Neural cell (in vitro differentiated cells): Measurements from ENCODE around the gene WWC2. TPM values are rescaled to one million over a fixed set of nuclear protein-coding genes. Genes with fewer than 3 reads are reported as not detected.

Experiments
- H2AFZ ChIP-seq: fragments of 200-600, 300-800 bp; sonication (generic), shearing (Covaris generic); 2 replicates; pipeline ENCODE4 v1.6.0; 2014; ENCODE audit warnings: low read depth, mild to moderate bottlenecking, antibody characterized with exemption, low read length, moderate library complexity
- H3F3A ChIP-seq: fragments of 200-600 bp; shearing (Covaris generic); 2 replicates; pipeline ENCODE4 v1.6.1; 2016; ENCODE audit warnings: mild to moderate bottlenecking, moderate library complexity, mixed read lengths, antibody characterized with exemption, low read length; ENCODE audit not compliant: insufficient read depth, poor library complexity, severe bottlenecking
- H3K27ac ChIP-seq: fragments of 200-600, 300-800 bp; sonication (generic), shearing (Covaris generic); 2 replicates; pipeline ENCODE4 v1.5.1; 2014; ENCODE audit warnings: mild to moderate bottlenecking, low read length, moderate library complexity
- H3K27me3 ChIP-seq: fragments of 300-800, 200-600 bp; sonication (generic), shearing (Covaris generic); 2 replicates; pipeline ENCODE4 v1.6.0; 2014; ENCODE audit warnings: mild to moderate bottlenecking, low read depth, low read length, moderate library complexity; ENCODE audit not compliant: insufficient read depth
- H3K36me3 ChIP-seq: fragments of 300-800, 200-600 bp; sonication (generic), shearing (Covaris generic); 2 replicates; pipeline ENCODE4 v1.5.1; 2014; ENCODE audit warnings: mild to moderate bottlenecking, antibody characterized with exemption, low read length, moderate library complexity; ENCODE audit not compliant: insufficient read depth
- H3K4me2 ChIP-seq: fragments of 300-800, 200-600 bp; sonication (generic), shearing (Covaris generic); 2 replicates; pipeline ENCODE4 v1.6.0; 2014; ENCODE audit warnings: mild to moderate bottlenecking, low read length
- H3K4me3 ChIP-seq: fragments of 300-800, 200-600 bp; sonication (generic), shearing (Covaris generic); 2 replicates; pipeline ENCODE4 v1.5.1; 2014; ENCODE audit warnings: mild to moderate bottlenecking, low read length, moderate library complexity
- H3K79me2 ChIP-seq: fragments of 200-600 bp; shearing (Covaris generic); replicated peaks from 2 replicates; pipeline ENCODE4 v1.6.0; 2014; ENCODE audit warnings: mild to moderate bottlenecking, low read length, moderate library complexity; ENCODE audit not compliant: insufficient read depth
- H3K9ac ChIP-seq: fragments of 300-800, 200-600 bp; sonication (generic), shearing (Covaris generic); 2 replicates; pipeline ENCODE4 v1.6.1; 2016; ENCODE audit warnings: mild to moderate bottlenecking, low read length, mixed read lengths
- H3K9me2 ChIP-seq: fragments of 200-600 bp; shearing (Covaris generic); 2 replicates; pipeline ENCODE4 v1.6.1; 2016; ENCODE audit warnings: mild to moderate bottlenecking, low read length, mixed read lengths; ENCODE audit not compliant: insufficient read depth
- H3K9me3 ChIP-seq: fragments of 200-600, 300-800 bp; sonication (generic), shearing (Covaris generic); 2 replicates; pipeline ENCODE4 v1.6.1; 2016; ENCODE audit warnings: mild to moderate bottlenecking, mixed run types, low read length, moderate library complexity, mixed read lengths
- H4K20me1 ChIP-seq: fragments of 200-600 bp; shearing (Covaris generic); 2 replicates; pipeline ENCODE4 v1.6.1; 2016; ENCODE audit warnings: mild to moderate bottlenecking, mixed run types; ENCODE audit not compliant: insufficient read depth
- EP300 ChIP-seq: fragments of 450-650 bp; conservative IDR thresholded peaks from 2 replicates; pipeline ENCODE4 v1.6.1; 2014; ENCODE audit warnings: antibody characterized with exemption, mild to moderate bottlenecking, moderate library complexity; ENCODE audit not compliant: poor library complexity, severe bottlenecking
- EZH2 ChIP-seq: fragments of 200-600, 300-800 bp; shearing (Covaris generic), sonication (generic); IDR thresholded peaks from 2 replicates; pipeline ENCODE4 v1.6.1; 2014; ENCODE audit warnings: antibody characterized with exemption, low read length, borderline replicate concordance, mild to moderate bottlenecking; ENCODE audit not compliant: insufficient read depth, poor library complexity, severe bottlenecking
- MXI1 ChIP-seq: fragments of 450-650 bp; conservative IDR thresholded peaks from 2 replicates; pipeline ENCODE4 v1.6.1; 2014; ENCODE audit warnings: antibody characterized with exemption, mild to moderate bottlenecking; ENCODE audit not compliant: poor library complexity, severe bottlenecking
- POLR2AphosphoS5 ChIP-seq: IDR thresholded peaks from 2 replicates; pipeline ENCODE4 v1.6.1; 2012
- RAD21 ChIP-seq: fragments of 450-650 bp; conservative IDR thresholded peaks from 2 replicates; pipeline ENCODE4 v1.6.1; 2014; ENCODE audit warnings: antibody characterized with exemption, mild to moderate bottlenecking, moderate library complexity
- SMC3 ChIP-seq: fragments of 450-650 bp; conservative IDR thresholded peaks from 2 replicates; pipeline ENCODE4 v1.6.1; 2014; ENCODE audit warnings: antibody characterized with exemption, mild to moderate bottlenecking, moderate library complexity; ENCODE audit not compliant: poor library complexity
- polyA plus RNA-seq: library from polyadenylated mRNA; depleted of rRNA; stranded (reverse); fragments of >200 nt; gene quantifications from 2 replicates; pipeline ENCODE4 v1.2.3, GENCODE V29; 2014
- TF ChIP-seq, protein P1 (sequence below): IDR thresholded peaks from 2 replicates; pipeline ENCODE4 v1.6.1; 2012; ENCODE audit warnings: borderline replicate concordance

Gene WWC2
- polyA plus RNA-seq, 1 donor from 2014 or later, result 5.7 TPM

DNA sequence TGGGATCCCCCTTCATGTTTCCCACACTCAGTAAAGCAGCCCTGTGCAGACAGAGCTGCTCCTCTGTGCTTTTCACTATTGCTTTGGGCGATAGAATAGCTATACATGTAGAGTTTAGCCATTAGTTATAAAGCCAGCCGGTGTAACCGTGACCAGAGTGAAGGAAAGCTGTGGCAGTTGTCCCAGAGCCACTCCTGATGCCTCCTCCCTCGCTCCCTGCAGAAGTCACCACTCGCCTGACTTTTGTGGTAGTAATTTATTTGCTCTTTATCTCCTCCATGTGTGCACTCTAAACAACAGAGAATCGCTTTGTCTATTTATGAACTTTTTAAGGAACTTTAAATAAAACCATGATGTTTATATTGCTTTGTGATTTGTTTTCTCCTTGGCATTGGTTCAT lies 41.8 kb upstream of the WWC2 start:
- Histone ChIP-seq H3K79me2 (no peaks in the 10 kb centered on the region), H3K9me3 (no peaks in the 10 kb centered on the region), H3K4me2 (no peak overlapping the region), H3K9me2 (no peaks in the 10 kb centered on the region), H3K36me3 (no peaks in the 10 kb centered on the region), H3K27ac (no peak overlapping the region), H3F3A (no peaks in the 10 kb centered on the region), H3K4me3 (no peak overlapping the region), H3K9ac (no peak overlapping the region), H2AFZ (no peak overlapping the region), H4K20me1 (no peaks in the 10 kb centered on the region), H3K27me3 (no peaks in the 10 kb centered on the region)
- no peak for TF ChIP-seq POLR2AphosphoS5
- TF ChIP-seq RAD21, result no peak
- no peak for TF ChIP-seq EP300
- no peak for TF ChIP-seq MXI1
- no peak for TF ChIP-seq EZH2
- no peak for TF ChIP-seq SMC3

DNA sequence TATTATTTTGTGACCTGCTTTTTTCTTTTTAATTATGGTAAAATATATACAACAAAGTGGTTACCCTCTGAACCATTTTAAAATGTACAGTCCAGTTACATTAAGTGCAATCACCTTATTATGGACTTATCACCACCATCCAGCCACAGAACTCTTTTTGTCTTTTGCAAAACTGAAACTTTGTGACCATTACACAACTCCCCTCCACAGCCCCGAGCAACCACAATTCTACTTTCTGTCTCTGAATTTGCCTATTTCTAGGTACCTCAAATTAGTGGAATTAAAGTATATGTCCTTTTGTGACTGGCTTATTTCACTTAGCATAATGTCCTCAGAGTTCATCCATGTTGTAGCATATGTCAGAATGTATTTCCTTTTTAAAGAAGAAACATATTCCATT lies 39.3 kb upstream of the WWC2 start:
- H4K20me1 ChIP-seq, result no peaks in the 10 kb centered on the region
- H3K9me3 ChIP-seq, result no peaks in the 10 kb centered on the region
- no peak overlapping the region for H3K9ac ChIP-seq
- no peak overlapping the region for H3K27ac ChIP-seq
- H3K4me2 ChIP-seq, result no peak overlapping the region
- H3K9me2 ChIP-seq, result no peaks in the 10 kb centered on the region
- no peaks in the 10 kb centered on the region for H3K27me3 ChIP-seq
- no peaks in the 10 kb centered on the region for H3K79me2 ChIP-seq
- no peaks in the 10 kb centered on the region for H3F3A ChIP-seq
- no peak overlapping the region for H3K4me3 ChIP-seq
- no peaks in the 10 kb centered on the region for H3K36me3 ChIP-seq
- no peak overlapping the region for H2AFZ ChIP-seq
- TF ChIP-seq SMC3, result no peak

DNA sequence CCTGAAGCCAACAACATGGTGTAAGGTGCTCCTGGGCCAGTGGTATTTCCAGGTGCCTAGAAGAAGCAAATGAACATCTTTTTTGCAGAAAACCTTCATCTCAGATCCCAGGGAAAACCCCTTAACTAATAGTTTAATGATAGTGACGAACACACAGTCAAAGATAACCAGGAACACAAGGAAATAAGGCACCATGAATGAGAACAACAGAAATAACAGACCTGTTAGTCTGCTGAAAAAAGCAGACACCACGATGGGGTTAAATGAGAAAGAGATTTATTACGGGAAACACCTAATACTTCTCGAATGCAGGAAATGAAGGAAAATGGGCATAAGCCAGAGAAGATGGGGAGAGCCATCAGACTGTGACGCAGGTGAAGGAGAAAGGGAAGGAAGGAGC lies 30.6 kb upstream of the WWC2 start:
- H3F3A ChIP-seq, result no peaks in the 10 kb centered on the region
- H4K20me1 ChIP-seq, result no peaks in the 10 kb centered on the region
- no peak overlapping the region for H3K4me2 ChIP-seq

More for the DNA sequence above, 30.6 kb upstream of the WWC2 start:
- no peak for TF ChIP-seq SMC3
- TF ChIP-seq POLR2AphosphoS5, result no peak
- TF ChIP-seq, protein P1, sequence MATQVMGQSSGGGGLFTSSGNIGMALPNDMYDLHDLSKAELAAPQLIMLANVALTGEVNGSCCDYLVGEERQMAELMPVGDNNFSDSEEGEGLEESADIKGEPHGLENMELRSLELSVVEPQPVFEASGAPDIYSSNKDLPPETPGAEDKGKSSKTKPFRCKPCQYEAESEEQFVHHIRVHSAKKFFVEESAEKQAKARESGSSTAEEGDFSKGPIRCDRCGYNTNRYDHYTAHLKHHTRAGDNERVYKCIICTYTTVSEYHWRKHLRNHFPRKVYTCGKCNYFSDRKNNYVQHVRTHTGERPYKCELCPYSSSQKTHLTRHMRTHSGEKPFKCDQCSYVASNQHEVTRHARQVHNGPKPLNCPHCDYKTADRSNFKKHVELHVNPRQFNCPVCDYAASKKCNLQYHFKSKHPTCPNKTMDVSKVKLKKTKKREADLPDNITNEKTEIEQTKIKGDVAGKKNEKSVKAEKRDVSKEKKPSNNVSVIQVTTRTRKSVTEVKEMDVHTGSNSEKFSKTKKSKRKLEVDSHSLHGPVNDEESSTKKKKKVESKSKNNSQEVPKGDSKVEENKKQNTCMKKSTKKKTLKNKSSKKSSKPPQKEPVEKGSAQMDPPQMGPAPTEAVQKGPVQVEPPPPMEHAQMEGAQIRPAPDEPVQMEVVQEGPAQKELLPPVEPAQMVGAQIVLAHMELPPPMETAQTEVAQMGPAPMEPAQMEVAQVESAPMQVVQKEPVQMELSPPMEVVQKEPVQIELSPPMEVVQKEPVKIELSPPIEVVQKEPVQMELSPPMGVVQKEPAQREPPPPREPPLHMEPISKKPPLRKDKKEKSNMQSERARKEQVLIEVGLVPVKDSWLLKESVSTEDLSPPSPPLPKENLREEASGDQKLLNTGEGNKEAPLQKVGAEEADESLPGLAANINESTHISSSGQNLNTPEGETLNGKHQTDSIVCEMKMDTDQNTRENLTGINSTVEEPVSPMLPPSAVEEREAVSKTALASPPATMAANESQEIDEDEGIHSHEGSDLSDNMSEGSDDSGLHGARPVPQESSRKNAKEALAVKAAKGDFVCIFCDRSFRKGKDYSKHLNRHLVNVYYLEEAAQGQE, result no peak
- no peak for TF ChIP-seq EZH2
- Histone ChIP-seq H3K9me2 (no peaks in the 10 kb centered on the region), H3K79me2 (no peaks in the 10 kb centered on the region), H3K27me3 (no peaks in the 10 kb centered on the region), H3K9me3 (no peaks in the 10 kb centered on the region), H2AFZ (no peak overlapping the region), H3K27ac (no peak overlapping the region), H3K4me3 (no peak overlapping the region), H3K9ac (no peak overlapping the region), H3K36me3 (no peaks in the 10 kb centered on the region)
